Lower leg skin (tissue), 3 donors: ENCODE measurements around the gene MRPL17.

Source experiments
- CTCF ChIP-seq, 3 donors: fragments of 450-650 bp; IDR thresholded peaks; one replicate each; pipeline ENCODE4 v1.5.1; 2016; ENCODE audit warnings: antibody characterized with exemption in 3 of 3, mild to moderate bottlenecking in 3 of 3, moderate library complexity in 2 of 3
- POLR2A ChIP-seq, 2 donors: fragments of 450-650 bp; IDR thresholded peaks; one replicate each; pipeline ENCODE4 v1.6.1; 2016 to 2017; ENCODE audit warnings: antibody characterized with exemption in 2 of 2, mild to moderate bottlenecking in 1 of 2, moderate library complexity in 1 of 2

GRCh38 chr11:6640036-6640984, 42.8 kb downstream of the MRPL17 start:
- no peak for TF ChIP-seq CTCF (IDR thresholded peaks at IDR 0.05)
- TF ChIP-seq POLR2A (IDR thresholded peaks at IDR 0.05): no peak
